Measurements from ENCODE around the gene MARCHF10. TPM values are rescaled to one million over a fixed set of nuclear protein-coding genes. Genes with fewer than 3 reads are reported as not detected.

The MARCHF10 gene
- total RNA-seq, 2 experiments from 2014 or later: not detected

- Mint-ChIP-seq H3K9me3 (no peaks in the 10 kb centered on the region), H3K27ac (no peak overlapping the region), H3K4me1 (ENCODE audit: low read depth) (no peaks in the 10 kb centered on the region), H3K4me3 (no peak overlapping the region), H3K27me3 (no peaks in the 10 kb centered on the region), H3K36me3 (ENCODE audit: low read depth) (no peaks in the 10 kb centered on the region)
- DNase-seq (no peak), ATAC-seq (ENCODE audit: poor library complexity) (no peak)
- H3K4me3 ChIP-seq (ENCODE audit: low read length): no peak overlapping the region
- H3K4me1 ChIP-seq (ENCODE audit: insufficient read depth, low read length): no peaks in the 10 kb centered on the region
- H3K36me3 ChIP-seq (ENCODE audit: insufficient read depth, low read length): no peaks in the 10 kb centered on the region
- H3K9me3 ChIP-seq (ENCODE audit: control insufficient read depth in 1 of 2, insufficient read depth in 1 of 2, low read length in 2 of 2): no peaks in the 10 kb centered on the region
- POLR2A ChIA-PET: no interaction called here
- CTCF ChIA-PET: no interaction called here
- intact Hi-C loops (cut with DNase I, micrococcal nuclease): no loop called here
- no peak for TF ChIP-seq CTCF (IDR thresholded peaks at IDR 0.05)
- no peak overlapping the region for H3K27ac ChIP-seq (ENCODE audit: low read depth in 1 of 2, low read length in 2 of 2)
- H3K27me3 ChIP-seq (ENCODE audit: control insufficient read depth in 1 of 2, insufficient read depth in 2 of 2, low read length in 2 of 2): no peaks in the 10 kb centered on the region
These were observed 120.1 kb downstream of the MARCHF10 start for GRCh38 chr17:62687997-62688396.

- DNase-seq (no peak), ATAC-seq (ENCODE audit: poor library complexity) (no peak)
- H3K4me3 ChIP-seq (ENCODE audit: low read length): no peak overlapping the region
- Mint-ChIP-seq H3K4me1 (ENCODE audit: low read depth) (no peaks in the 10 kb centered on the region), H3K27ac (no peak overlapping the region), H3K27me3 (no peaks in the 10 kb centered on the region), H3K4me3 (no peak overlapping the region), H3K9me3 (no peaks in the 10 kb centered on the region), H3K36me3 (ENCODE audit: low read depth) (no peaks in the 10 kb centered on the region)
- H3K27ac ChIP-seq (ENCODE audit: low read depth in 1 of 2, low read length in 2 of 2): no peak overlapping the region
- no peaks in the 10 kb centered on the region for H3K9me3 ChIP-seq (ENCODE audit: control insufficient read depth in 1 of 2, insufficient read depth in 1 of 2, low read length in 2 of 2)
- no peaks in the 10 kb centered on the region for H3K36me3 ChIP-seq (ENCODE audit: insufficient read depth, low read length)
- no peaks in the 10 kb centered on the region for H3K4me1 ChIP-seq (ENCODE audit: insufficient read depth, low read length)
- TF ChIP-seq CTCF (IDR thresholded peaks at IDR 0.05): no peak
- ChIA-PET CTCF (no interaction called here), POLR2A (no interaction called here)
- intact Hi-C loops (cut with DNase I, micrococcal nuclease): no loop called here
- H3K27me3 ChIP-seq (ENCODE audit: control insufficient read depth in 1 of 2, insufficient read depth in 2 of 2, low read length in 2 of 2): no peaks in the 10 kb centered on the region
These were observed 123.9 kb downstream of the MARCHF10 start for GRCh38 chr17:62684179-62684578.

- Histone ChIP-seq H3K36me3 (ENCODE audit: insufficient read depth, low read length) (no peaks in the 10 kb centered on the region), H3K27ac (ENCODE audit: low read depth in 1 of 2, low read length in 2 of 2) (no peak overlapping the region), H3K4me1 (ENCODE audit: insufficient read depth, low read length) (no peaks in the 10 kb centered on the region), H3K27me3 (ENCODE audit: control insufficient read depth in 1 of 2, insufficient read depth in 2 of 2, low read length in 2 of 2) (no peaks in the 10 kb centered on the region), H3K9me3 (ENCODE audit: control insufficient read depth in 1 of 2, insufficient read depth in 1 of 2, low read length in 2 of 2) (no peaks in the 10 kb centered on the region), H3K4me3 (ENCODE audit: low read length) (no peak overlapping the region)
- TF ChIP-seq CTCF (IDR thresholded peaks at IDR 0.05): no peak
- no peak overlapping the region for H3K4me3 Mint-ChIP-seq
- no peaks in the 10 kb centered on the region for H3K27me3 Mint-ChIP-seq
- DNase-seq (peak in 1 of 14 experiments; percentile 2), ATAC-seq (ENCODE audit: poor library complexity) (no peak)
- ChIA-PET POLR2A (no interaction called here), CTCF (no interaction called here)
- H3K27ac Mint-ChIP-seq: no peak overlapping the region
- H3K9me3 Mint-ChIP-seq: no peaks in the 10 kb centered on the region
- H3K36me3 Mint-ChIP-seq (ENCODE audit: low read depth): no peaks in the 10 kb centered on the region
- intact Hi-C loops (cut with DNase I, micrococcal nuclease): no loop called here
- no peaks in the 10 kb centered on the region for H3K4me1 Mint-ChIP-seq (ENCODE audit: low read depth)
These were observed 126.2 kb downstream of the MARCHF10 start for GRCh38 chr17:62681939-62682381.
